ENCODE results near the gene NDUFB10. TPM values are rescaled to one million over a fixed set of nuclear protein-coding genes. Genes with fewer than 3 reads are reported as not detected.

NDUFB10 gene
- total and polyA plus RNA-seq, 10 of the 15 experiments (the other 5 are each of a cell fraction or from before 2014, with no cell fraction given), result 52.2 to 319 (median 130) TPM

- TF ChIP-seq ZNF592 (IDR thresholded peaks at IDR 0.05) (no peak), ESRRA (IDR thresholded peaks at IDR 0.05; ENCODE audit: low read length) (no peak), RELB (IDR thresholded peaks at IDR 0.05; ENCODE audit: low read depth) (0 out of 2 replicates have a peak, but pooled peaks have one; percentile 0), MYC (IDR thresholded peaks at IDR 0.05; ENCODE audit: insufficient read depth, insufficient read length, insufficient replicate concordance, low read length, severe bottlenecking) (no peak), E2F4 (IDR thresholded peaks at IDR 0.05; ENCODE audit: low read depth, low read length) (no peak), ZBTB33 (IDR thresholded peaks at IDR 0.05) (no peak), ZNF622 (IDR thresholded peaks at IDR 0.05) (no peak), RCOR1 (conservative IDR thresholded peaks at IDR 0.05; ENCODE audit: low read depth, low read length) (no peak), ELK1 (IDR thresholded peaks at IDR 0.05; ENCODE audit: low read depth, low read length) (no peak), KLF5 (IDR thresholded peaks at IDR 0.05; ENCODE audit: partially characterized antibody) (no peak)
- TF ChIP-seq, protein P1, sequence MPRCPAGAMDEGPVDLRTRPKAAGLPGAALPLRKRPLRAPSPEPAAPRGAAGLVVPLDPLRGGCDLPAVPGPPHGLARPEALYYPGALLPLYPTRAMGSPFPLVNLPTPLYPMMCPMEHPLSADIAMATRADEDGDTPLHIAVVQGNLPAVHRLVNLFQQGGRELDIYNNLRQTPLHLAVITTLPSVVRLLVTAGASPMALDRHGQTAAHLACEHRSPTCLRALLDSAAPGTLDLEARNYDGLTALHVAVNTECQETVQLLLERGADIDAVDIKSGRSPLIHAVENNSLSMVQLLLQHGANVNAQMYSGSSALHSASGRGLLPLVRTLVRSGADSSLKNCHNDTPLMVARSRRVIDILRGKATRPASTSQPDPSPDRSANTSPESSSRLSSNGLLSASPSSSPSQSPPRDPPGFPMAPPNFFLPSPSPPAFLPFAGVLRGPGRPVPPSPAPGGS (IDR thresholded peaks at IDR 0.05; ENCODE audit: borderline replicate concordance, insufficient read depth, low read depth, low read length, poor library complexity, severe bottlenecking), result no peak
Observed at GRCh38 chr16:1991135-1991551, 31.8 kb downstream of the NDUFB10 start (continued).

Data from GM12878 (cell line).